ENCODE results near the gene MSH2. TPM values are rescaled to one million over a fixed set of nuclear protein-coding genes. Genes with fewer than 3 reads are reported as not detected.

MSH2 gene
- total RNA-seq, 2 donors from 2014 or later, result 126 to 135 TPM

GRCh38 chr2:47508080-47508479 lies 105.1 kb downstream of the MSH2 start:
- Histone ChIP-seq H3K4me1 (ENCODE audit: control insufficient read depth, insufficient read depth, low read length) (no peaks in the 10 kb centered on the region), H3K4me3 (ENCODE audit: low read length) (no peak overlapping the region), H3K9me3 (ENCODE audit: control insufficient read depth, low read length) (peaks cover 20% of the 10 kb centered on the region), H3K36me3 (ENCODE audit: control insufficient read depth, insufficient read depth, low read length) (no peaks in the 10 kb centered on the region), H3K9ac (ENCODE audit: extremely low read depth, low read length, poor library complexity, severe bottlenecking) (no peak overlapping the region), H3K27ac (ENCODE audit: low read depth, low read length) (no peak overlapping the region), H3K27me3 (ENCODE audit: control insufficient read depth, insufficient read depth, low read length, poor library complexity, severe bottlenecking) (no peaks in the 10 kb centered on the region)
- TF ChIP-seq CTCF (conservative IDR thresholded peaks at IDR 0.05), result no peak
- Mint-ChIP-seq H3K9me3 (peaks cover 32% of the 10 kb centered on the region), H3K27ac (no peak overlapping the region), H3K4me1 (peaks cover 15% of the 10 kb centered on the region), H3K4me3 (no peak overlapping the region), H3K27me3 (ENCODE audit: insufficient read depth) (peaks cover 2% of the 10 kb centered on the region), H3K36me3 (ENCODE audit: low read depth) (peaks cover 21% of the 10 kb centered on the region)
- WGBS, 2 experiments (ENCODE audit: insufficient coverage in 1 of 2, insufficient read length in 1 of 2), result 93 to 100% methylated on average over 3 to 4 of the region's 4 CpGs
- no peak for DNase-seq

DNA sequence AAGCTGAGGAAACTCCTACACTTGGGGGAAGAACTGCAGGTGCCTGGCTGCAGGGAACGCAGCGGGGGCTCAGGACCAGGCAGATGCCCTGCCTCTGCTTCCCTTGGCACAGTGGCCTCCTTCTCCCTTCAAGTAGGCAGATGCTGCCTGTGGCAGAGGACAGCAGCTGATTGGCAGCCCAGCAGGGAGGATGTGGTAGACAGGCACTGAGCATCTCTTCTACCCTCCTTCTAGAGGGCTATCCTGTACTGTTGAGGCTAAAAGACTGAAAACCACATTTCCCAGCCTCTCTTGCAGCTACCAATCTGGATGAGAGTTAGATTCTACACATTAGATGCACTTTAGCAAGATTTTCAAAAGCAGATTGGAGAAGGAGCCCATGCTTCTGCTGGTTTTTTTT lies 105.7 kb downstream of the MSH2 start:
- no peak overlapping the region for H3K9ac ChIP-seq (ENCODE audit: extremely low read depth, low read length, poor library complexity, severe bottlenecking)
- WGBS, 2 experiments (ENCODE audit: insufficient coverage in 1 of 2, insufficient read length in 1 of 2), result 98 to 100% methylated on average over 2 of the region's 2 CpGs
- peaks cover 21% of the 10 kb centered on the region for H3K36me3 Mint-ChIP-seq (ENCODE audit: low read depth)
- H3K4me1 Mint-ChIP-seq, result peaks cover 20% of the 10 kb centered on the region
- H3K9me3 Mint-ChIP-seq, result peaks cover 31% of the 10 kb centered on the region
- peaks cover 2% of the 10 kb centered on the region for H3K27me3 Mint-ChIP-seq (ENCODE audit: insufficient read depth)
- H3K27ac ChIP-seq (ENCODE audit: low read depth, low read length), result no peak overlapping the region
- no peak for DNase-seq
- no peaks in the 10 kb centered on the region for H3K36me3 ChIP-seq (ENCODE audit: control insufficient read depth, insufficient read depth, low read length)
- H3K9me3 ChIP-seq (ENCODE audit: control insufficient read depth, low read length), result peaks cover 20% of the 10 kb centered on the region
- no peak overlapping the region for H3K4me3 ChIP-seq (ENCODE audit: low read length)
- no peak for TF ChIP-seq CTCF (conservative IDR thresholded peaks at IDR 0.05)
- H3K4me3 Mint-ChIP-seq, result no peak overlapping the region
- no peaks in the 10 kb centered on the region for H3K27me3 ChIP-seq (ENCODE audit: control insufficient read depth, insufficient read depth, low read length, poor library complexity, severe bottlenecking)
- H3K4me1 ChIP-seq (ENCODE audit: control insufficient read depth, insufficient read depth, low read length), result peaks cover 2% of the 10 kb centered on the region
- H3K27ac Mint-ChIP-seq, result no peak overlapping the region

DNA sequence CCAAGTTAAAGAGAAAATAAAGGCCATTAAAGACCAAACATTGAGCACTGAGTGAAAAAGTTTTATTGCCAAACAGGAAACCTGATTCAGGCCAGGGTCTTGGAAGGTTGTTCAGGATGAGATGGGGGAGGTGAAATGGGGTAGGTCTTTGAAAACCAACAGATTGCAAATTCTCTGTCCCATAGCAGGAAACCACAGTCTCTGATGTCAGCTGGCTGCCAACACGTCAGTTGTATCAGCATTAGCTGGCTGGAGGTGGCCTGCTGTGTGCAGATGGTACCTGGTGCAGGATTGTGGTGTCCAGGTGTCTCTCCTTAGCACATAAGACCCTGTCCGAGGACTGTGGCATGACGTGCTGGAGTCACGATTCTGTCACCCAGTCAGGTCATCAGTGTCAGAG lies 106.3 kb downstream of the MSH2 start:
- Mint-ChIP-seq H3K27ac (no peak overlapping the region), H3K27me3 (ENCODE audit: insufficient read depth) (peaks cover 2% of the 10 kb centered on the region), H3K4me1 (peaks cover 27% of the 10 kb centered on the region), H3K4me3 (no peak overlapping the region), H3K9me3 (peaks cover 25% of the 10 kb centered on the region), H3K36me3 (ENCODE audit: low read depth) (peaks cover 20% of the 10 kb centered on the region)
- 91 to 92% methylated on average over 4 of the region's 4 CpGs for WGBS, 2 experiments (ENCODE audit: insufficient coverage in 1 of 2, insufficient read length in 1 of 2)
- Histone ChIP-seq H3K27me3 (ENCODE audit: control insufficient read depth, insufficient read depth, low read length, poor library complexity, severe bottlenecking) (no peaks in the 10 kb centered on the region), H3K9ac (ENCODE audit: extremely low read depth, low read length, poor library complexity, severe bottlenecking) (no peak overlapping the region), H3K36me3 (ENCODE audit: control insufficient read depth, insufficient read depth, low read length) (no peaks in the 10 kb centered on the region), H3K4me3 (ENCODE audit: low read length) (no peak overlapping the region), H3K27ac (ENCODE audit: low read depth, low read length) (no peak overlapping the region), H3K9me3 (ENCODE audit: control insufficient read depth, low read length) (peaks cover 20% of the 10 kb centered on the region), H3K4me1 (ENCODE audit: control insufficient read depth, insufficient read depth, low read length) (peaks cover 8% of the 10 kb centered on the region)
- no peak for DNase-seq
- no peak for TF ChIP-seq CTCF (conservative IDR thresholded peaks at IDR 0.05)
